ENCODE results near the gene PDP2. TPM values are rescaled to one million over a fixed set of nuclear protein-coding genes. Genes with fewer than 3 reads are reported as not detected.

PDP2 gene
- total RNA-seq, 2 experiments from 2014 or later: 20.8 to 21.4 TPM

GRCh38 chr16:66908762-66909559 lies 28.6 kb downstream of the PDP2 start:
- no peak overlapping the region for H3K4me3 Mint-ChIP-seq
- CTCF ChIA-PET: interaction anchor here (1.3 to 6.4 kb wide), 5 partner anchors 10 to 20 kb away, joined by 3 to 51 read pairs (median 12); no protein-coding TSS in a partner anchor
- peaks cover 12% of the 10 kb centered on the region for H3K4me1 Mint-ChIP-seq
- no peak for DNase-seq
- no peaks in the 10 kb centered on the region for H3K9me3 Mint-ChIP-seq
- H3K36me3 Mint-ChIP-seq (ENCODE audit: low read depth): no peaks in the 10 kb centered on the region
- peak overlapping the region; percentile 38 for H3K27ac Mint-ChIP-seq
- peaks cover 2% of the 10 kb centered on the region for H3K27me3 Mint-ChIP-seq
- POLR2A ChIA-PET: no interaction called here

- ChIA-PET CTCF (interaction anchor here (0.5 to 3.1 kb wide), 12 partner anchors 9 to 139 kb away, joined by 3 to 13 read pairs (median 3); no protein-coding TSS in a partner anchor), POLR2A (interaction anchor here (0.6 kb wide), 1 partner anchor 575 kb away, joined by 4 read pairs; no protein-coding TSS in a partner anchor)
- Mint-ChIP-seq H3K9me3 (no peaks in the 10 kb centered on the region), H3K27me3 (peaks cover 6% of the 10 kb centered on the region), H3K4me1 (peaks cover 12% of the 10 kb centered on the region), H3K27ac (no peak overlapping the region), H3K4me3 (no peak overlapping the region), H3K36me3 (ENCODE audit: low read depth) (no peaks in the 10 kb centered on the region)
- DNase-seq: no peak
Observed at GRCh38 chr16:66910175-66910940, 30.0 kb downstream of the PDP2 start.

- Mint-ChIP-seq H3K4me3 (no peak overlapping the region), H3K36me3 (ENCODE audit: low read depth) (no peaks in the 10 kb centered on the region), H3K27ac (no peak overlapping the region), H3K27me3 (peaks cover 6% of the 10 kb centered on the region), H3K9me3 (no peaks in the 10 kb centered on the region), H3K4me1 (peaks cover 5% of the 10 kb centered on the region)
- ChIA-PET CTCF (interaction anchor here (0.5 to 3.1 kb wide), 9 partner anchors 10 to 138 kb away, joined by 3 to 13 read pairs (median 3); no protein-coding TSS in a partner anchor), POLR2A (interaction anchor here (0.6 kb wide), 1 partner anchor 37 kb away, joined by 3 read pairs; no protein-coding TSS in a partner anchor)
- no peak for DNase-seq
Observed at GRCh38 chr16:66911112-66911511, 30.8 kb downstream of the PDP2 start.

GRCh38 chr16:66911801-66912200 lies 31.5 kb downstream of the PDP2 start:
- no peak for DNase-seq
- ChIA-PET CTCF (interaction anchor here (0.8 to 3.1 kb wide), 5 partner anchors 10 to 80 kb away, joined by 3 to 13 read pairs (median 3); no protein-coding TSS in a partner anchor), POLR2A (no interaction called here)
- H3K27ac Mint-ChIP-seq: no peak overlapping the region
- H3K4me3 Mint-ChIP-seq: no peak overlapping the region
- H3K4me1 Mint-ChIP-seq: no peaks in the 10 kb centered on the region
- no peaks in the 10 kb centered on the region for H3K36me3 Mint-ChIP-seq (ENCODE audit: low read depth)
- no peaks in the 10 kb centered on the region for H3K9me3 Mint-ChIP-seq
- H3K27me3 Mint-ChIP-seq: peaks cover 6% of the 10 kb centered on the region

GRCh38 chr16:66913081-66913480 lies 32.8 kb downstream of the PDP2 start:
- no peaks in the 10 kb centered on the region for H3K9me3 Mint-ChIP-seq
- ChIA-PET POLR2A (no interaction called here), CTCF (interaction anchor here (0.8 to 1.5 kb wide), 3 partner anchors 9 to 242 kb away, joined by 3 to 4 read pairs (median 3); no protein-coding TSS in a partner anchor)
- no peaks in the 10 kb centered on the region for H3K36me3 Mint-ChIP-seq (ENCODE audit: low read depth)
- no peak for DNase-seq
- H3K4me3 Mint-ChIP-seq: no peak overlapping the region
- H3K4me1 Mint-ChIP-seq: no peaks in the 10 kb centered on the region
- H3K27me3 Mint-ChIP-seq: peaks cover 6% of the 10 kb centered on the region
- no peak overlapping the region for H3K27ac Mint-ChIP-seq

- H3K36me3 Mint-ChIP-seq (ENCODE audit: low read depth): no peaks in the 10 kb centered on the region
- no peak overlapping the region for H3K4me3 Mint-ChIP-seq
- H3K9me3 Mint-ChIP-seq: no peaks in the 10 kb centered on the region
- no peaks in the 10 kb centered on the region for H3K4me1 Mint-ChIP-seq
- ChIA-PET POLR2A (no interaction called here), CTCF (interaction anchor here (1.1 to 1.5 kb wide), 2 partner anchors 9 to 15 kb away, joined by 3 to 4 read pairs; no protein-coding TSS in a partner anchor)
- no peak overlapping the region for H3K27ac Mint-ChIP-seq
- no peak for DNase-seq
- H3K27me3 Mint-ChIP-seq: peaks cover 6% of the 10 kb centered on the region
Observed at GRCh38 chr16:66913711-66914110, 33.4 kb downstream of the PDP2 start.

GRCh38 chr16:66914541-66914940 lies 34.2 kb downstream of the PDP2 start:
- H3K4me1 Mint-ChIP-seq: no peaks in the 10 kb centered on the region
- POLR2A ChIA-PET: interaction anchor here (0.6 kb wide), 1 partner anchor 1362 kb away, joined by 3 read pairs; no protein-coding TSS in a partner anchor
- H3K9me3 Mint-ChIP-seq: no peaks in the 10 kb centered on the region
- no peak for DNase-seq
- peak overlapping the region; percentile 3 for H3K27ac Mint-ChIP-seq
- no peaks in the 10 kb centered on the region for H3K36me3 Mint-ChIP-seq (ENCODE audit: low read depth)
- CTCF ChIA-PET: interaction anchor here (1.1 kb wide), 1 partner anchor 9 kb away, joined by 5 read pairs; no protein-coding TSS in a partner anchor
- no peak overlapping the region for H3K4me3 Mint-ChIP-seq
- H3K27me3 Mint-ChIP-seq: peaks cover 9% of the 10 kb centered on the region

GRCh38 chr16:66915041-66915440 lies 34.7 kb downstream of the PDP2 start:
- H3K9me3 Mint-ChIP-seq: no peaks in the 10 kb centered on the region
- no peak overlapping the region for H3K4me3 Mint-ChIP-seq
- POLR2A ChIA-PET: interaction anchor here (0.6 kb wide), 1 partner anchor 1361 kb away, joined by 3 read pairs; no protein-coding TSS in a partner anchor
- H3K27ac Mint-ChIP-seq: no peak overlapping the region
- no peaks in the 10 kb centered on the region for H3K4me1 Mint-ChIP-seq
- H3K27me3 Mint-ChIP-seq: peaks cover 7% of the 10 kb centered on the region
- H3K36me3 Mint-ChIP-seq (ENCODE audit: low read depth): no peaks in the 10 kb centered on the region
- CTCF ChIA-PET: interaction anchor here (1.1 kb wide), 1 partner anchor 10 kb away, joined by 5 read pairs; no protein-coding TSS in a partner anchor
- no peak for DNase-seq

GRCh38 chr16:66916518-66916917 lies 36.2 kb downstream of the PDP2 start:
- CTCF ChIA-PET: interaction anchor here (1.1 to 2.0 kb wide), 3 partner anchors 9 to 12 kb away, joined by 3 to 6 read pairs (median 4); no protein-coding TSS in a partner anchor

GRCh38 chr16:66917741-66918140 lies 37.4 kb downstream of the PDP2 start:
- no peaks in the 10 kb centered on the region for H3K36me3 Mint-ChIP-seq (ENCODE audit: low read depth)
- ChIA-PET CTCF (interaction anchor here (0.7 to 3.1 kb wide), 7 partner anchors 8 to 59 kb away, joined by 3 to 12 read pairs (median 4); no protein-coding TSS in a partner anchor), POLR2A (no interaction called here)
- no peak overlapping the region for H3K4me3 Mint-ChIP-seq
- H3K27me3 Mint-ChIP-seq: peaks cover 13% of the 10 kb centered on the region
- no peaks in the 10 kb centered on the region for H3K4me1 Mint-ChIP-seq
- DNase-seq: no peak
- no peak overlapping the region for H3K27ac Mint-ChIP-seq
- no peaks in the 10 kb centered on the region for H3K9me3 Mint-ChIP-seq

More at GRCh38 chr16:66916518-66916917, 36.2 kb downstream of the PDP2 start:
- Mint-ChIP-seq H3K4me1 (no peaks in the 10 kb centered on the region), H3K9me3 (no peaks in the 10 kb centered on the region), H3K36me3 (ENCODE audit: low read depth) (no peaks in the 10 kb centered on the region), H3K27me3 (peaks cover 13% of the 10 kb centered on the region), H3K27ac (no peak overlapping the region), H3K4me3 (no peak overlapping the region)
- no peak for DNase-seq
- POLR2A ChIA-PET: no interaction called here

- peaks cover 18% of the 10 kb centered on the region for H3K27me3 Mint-ChIP-seq
- ChIA-PET POLR2A (no interaction called here), CTCF (interaction anchor here (0.6 to 3.1 kb wide), 8 partner anchors 10 to 88 kb away, joined by 3 to 12 read pairs (median 4); partner anchors contain the start of genes CES3, NAE1 and PDP2)
- H3K4me1 Mint-ChIP-seq: no peaks in the 10 kb centered on the region
- H3K36me3 Mint-ChIP-seq (ENCODE audit: low read depth): no peaks in the 10 kb centered on the region
- no peak for DNase-seq
- no peaks in the 10 kb centered on the region for H3K9me3 Mint-ChIP-seq
- no peak overlapping the region for H3K27ac Mint-ChIP-seq
- H3K4me3 Mint-ChIP-seq: no peak overlapping the region
Observed at GRCh38 chr16:66918355-66918754, 38.0 kb downstream of the PDP2 start.

GRCh38 chr16:66918803-66919568 lies 38.7 kb downstream of the PDP2 start, which contains the start of gene CDH16:
CDH16 (minus strand) TSS chr16:66918885; CDS start chr16:66918065, 820 bp downstream.
- no peak within 1 kb of the TSS for H3K27ac Mint-ChIP-seq
- no peak for DNase-seq
- no peaks in the 10 kb centered on the region for H3K9me3 Mint-ChIP-seq
- CTCF ChIA-PET: interaction anchor here (0.6 to 3.1 kb wide), 10 partner anchors 10 to 88 kb away, joined by 3 to 12 read pairs (median 4); partner anchors contain the start of genes CES3, NAE1 and PDP2
- peaks cover 24% of the 10 kb centered on the region for H3K27me3 Mint-ChIP-seq
- POLR2A ChIA-PET: no interaction called here
- peaks cover 4% of the 10 kb centered on the region for H3K4me1 Mint-ChIP-seq
- H3K36me3 Mint-ChIP-seq (ENCODE audit: low read depth): no peaks in the 10 kb centered on the region
- H3K4me3 Mint-ChIP-seq: no peak within 1 kb of the TSS
